ENCODE data around the gene LCMT1.
"Not testable (repeated sequence)": the region's sequence is repeated elsewhere in the genome, so short reads cannot be mapped to it uniquely, and the experiment has no call there.

LCMT1 gene

GRCh38 chr16:25111403-25112166 is at the start of gene LCMT1:
TSS of gene LCMT1 (plus strand) at chr16:25111742. CDS start at chr16:25111884, 142 bp downstream.
- DNase-seq, result peak; percentile 90

- DNase-seq, result no peak
Observed at GRCh38 chr16:25063102-25063501, 48.4 kb upstream of the LCMT1 start.

- no peak for DNase-seq
Observed at GRCh38 chr16:25063865-25064264, 47.7 kb upstream of the LCMT1 start.

GRCh38 chr16:25064281-25064680 is 47.3 kb upstream of the LCMT1 start:
- not testable (repeated sequence) for DNase-seq

GRCh38 chr16:25064937-25065336 is 46.6 kb upstream of the LCMT1 start:
- DNase-seq, result no peak

- DNase-seq, result no peak
Observed at GRCh38 chr16:25065899-25066298, 45.6 kb upstream of the LCMT1 start.

- DNase-seq, result no peak
Observed at GRCh38 chr16:25066426-25066746, 45.2 kb upstream of the LCMT1 start.

GRCh38 chr16:25066747-25067631 is 44.6 kb upstream of the LCMT1 start:
- DNase-seq, result peak; percentile 81

- no peak for DNase-seq
Observed at GRCh38 chr16:25073854-25074253, 37.7 kb upstream of the LCMT1 start.

GRCh38 chr16:25078386-25078978 is 33.1 kb upstream of the LCMT1 start:
- DNase-seq, result no peak

- DNase-seq, result no peak
Observed at GRCh38 chr16:25079637-25080378, 31.7 kb upstream of the LCMT1 start.

GRCh38 chr16:25080420-25081131 is 31.0 kb upstream of the LCMT1 start:
- DNase-seq, result no peak

GRCh38 chr16:25081702-25082101 is 29.8 kb upstream of the LCMT1 start:
- no peak for DNase-seq

GRCh38 chr16:25083065-25083464 is 28.5 kb upstream of the LCMT1 start:
- no peak for DNase-seq

- no peak for DNase-seq
Observed at GRCh38 chr16:25083701-25084100, 27.8 kb upstream of the LCMT1 start.

GRCh38 chr16:25084797-25085196 is 26.7 kb upstream of the LCMT1 start:
- DNase-seq, result no peak

- DNase-seq, result no peak
Observed at GRCh38 chr16:25087761-25088160, 23.8 kb upstream of the LCMT1 start.

- no peak for DNase-seq
Observed at GRCh38 chr16:25089351-25089750, 22.2 kb upstream of the LCMT1 start.

GRCh38 chr16:25092441-25092840 is 19.1 kb upstream of the LCMT1 start:
- no peak for DNase-seq

- DNase-seq, result no peak
Observed at GRCh38 chr16:25093208-25094061, 18.1 kb upstream of the LCMT1 start.

- DNase-seq, result no peak
Observed at GRCh38 chr16:25094596-25094995, 16.9 kb upstream of the LCMT1 start.
